ENCODE data around the gene CENPX.

Gene CENPX

GRCh38 chr17:82006468-82007227, 16.0 kb downstream of the CENPX start:
- Histone ChIP-seq H3K9me3 (ENCODE audit: control insufficient read depth, insufficient read depth, low read length) (no peaks in the 10 kb centered on the region), H3K27me3 (ENCODE audit: control insufficient read depth, low read length) (no peaks in the 10 kb centered on the region), H3K9me2 (replicated peaks; ENCODE audit: control insufficient read depth, low read length) (no peaks in the 10 kb centered on the region), H3K79me2 (ENCODE audit: control insufficient read depth, low read length) (no peaks in the 10 kb centered on the region), H3K4me3 (ENCODE audit: low read length) (no peak overlapping the region), H3K4me2 (ENCODE audit: low read length) (no peak overlapping the region), H3K27ac (ENCODE audit: low read depth, low read length) (no peak overlapping the region), H3F3A (ENCODE audit: control insufficient read depth, insufficient read depth) (no peaks in the 10 kb centered on the region), H3K4me1 (ENCODE audit: control insufficient read depth, low read length) (no peaks in the 10 kb centered on the region), H4K20me1 (ENCODE audit: control insufficient read depth, insufficient read depth, low read depth, low read length) (no peaks in the 10 kb centered on the region), H3K36me3 (ENCODE audit: control insufficient read depth, low read length) (no peaks in the 10 kb centered on the region)
- no peak for TF ChIP-seq CTCF (IDR thresholded peaks at IDR 0.05; ENCODE audit: low read depth, low read length, poor library complexity, severe bottlenecking)

- Histone ChIP-seq H3K4me3 (ENCODE audit: low read length) (no peak overlapping the region), H3K4me2 (ENCODE audit: low read length) (no peak overlapping the region), H3K79me2 (ENCODE audit: control insufficient read depth, low read length) (no peaks in the 10 kb centered on the region), H3K27me3 (ENCODE audit: control insufficient read depth, low read length) (no peaks in the 10 kb centered on the region), H4K20me1 (ENCODE audit: control insufficient read depth, insufficient read depth, low read depth, low read length) (no peaks in the 10 kb centered on the region), H3K4me1 (ENCODE audit: control insufficient read depth, low read length) (no peaks in the 10 kb centered on the region), H3K27ac (ENCODE audit: low read depth, low read length) (no peak overlapping the region), H3F3A (ENCODE audit: control insufficient read depth, insufficient read depth) (no peaks in the 10 kb centered on the region), H3K9me2 (replicated peaks; ENCODE audit: control insufficient read depth, low read length) (no peaks in the 10 kb centered on the region), H3K9me3 (ENCODE audit: control insufficient read depth, insufficient read depth, low read length) (no peaks in the 10 kb centered on the region), H3K36me3 (ENCODE audit: control insufficient read depth, low read length) (no peaks in the 10 kb centered on the region)
- TF ChIP-seq EZH2phosphoT487 (IDR thresholded peaks at IDR 0.05; ENCODE audit: borderline replicate concordance, low read length) (no peak), CTCF (IDR thresholded peaks at IDR 0.05; ENCODE audit: low read depth, low read length, poor library complexity, severe bottlenecking) (no peak)
These were observed 16.9 kb downstream of the CENPX start for GRCh38 chr17:82005701-82006348.

- Histone ChIP-seq H4K20me1 (ENCODE audit: control insufficient read depth, insufficient read depth, low read depth, low read length) (no peaks in the 10 kb centered on the region), H3K4me1 (ENCODE audit: control insufficient read depth, low read length) (no peaks in the 10 kb centered on the region), H3K4me3 (ENCODE audit: low read length) (no peak overlapping the region), H3K4me2 (ENCODE audit: low read length) (no peak overlapping the region), H3K27ac (ENCODE audit: low read depth, low read length) (no peak overlapping the region), H3K27me3 (ENCODE audit: control insufficient read depth, low read length) (no peaks in the 10 kb centered on the region), H3K9me2 (replicated peaks; ENCODE audit: control insufficient read depth, low read length) (no peaks in the 10 kb centered on the region), H3K9me3 (ENCODE audit: control insufficient read depth, insufficient read depth, low read length) (no peaks in the 10 kb centered on the region), H3F3A (ENCODE audit: control insufficient read depth, insufficient read depth) (no peaks in the 10 kb centered on the region), H3K79me2 (ENCODE audit: control insufficient read depth, low read length) (no peaks in the 10 kb centered on the region), H3K36me3 (ENCODE audit: control insufficient read depth, low read length) (no peaks in the 10 kb centered on the region)
- TF ChIP-seq EZH2phosphoT487 (IDR thresholded peaks at IDR 0.05; ENCODE audit: borderline replicate concordance, low read length): no peak
- no peak for TF ChIP-seq CTCF (IDR thresholded peaks at IDR 0.05; ENCODE audit: low read depth, low read length, poor library complexity, severe bottlenecking)
These were observed 17.9 kb downstream of the CENPX start for GRCh38 chr17:82004517-82005455.

Data from DOHH2 (cell line).